ENCODE data around the gene ODAD2.

- TF ChIP-seq CTCF (IDR thresholded peaks at IDR 0.05) = no peak
- no peak for TF ChIP-seq POLR2A (IDR thresholded peaks at IDR 0.05)
- no peak for TF ChIP-seq POLR2AphosphoS5 (IDR thresholded peaks at IDR 0.05)
These were observed 109.4 kb downstream of the ODAD2 start for GRCh38 chr10:27889518-27889917.
